Mesenchymal stem cell (in vitro differentiated cells and primary cell): Measurements from ENCODE around the gene SYNPR.

ENCODE experiments used
- DNase-seq: peaks from one replicate; pipeline ENCODE4 v3.0.0-alpha.2; 2013
- H2AFZ ChIP-seq: one replicate; pipeline ENCODE4 v1.6.1; 2013; ENCODE audit warnings: low read depth, mild to moderate bottlenecking, control low read depth, inconsistent platforms, low read length, moderate library complexity
- H2AK5ac ChIP-seq: 2 replicates; pipeline ENCODE4 v1.6.1; 2013; ENCODE audit warnings: low read length, moderate library complexity, mild to moderate bottlenecking, inconsistent platforms; ENCODE audit not compliant: severe bottlenecking
- H2BK120ac ChIP-seq: one replicate; pipeline ENCODE4 v1.6.1; 2013; ENCODE audit warnings: low read depth, mild to moderate bottlenecking, inconsistent platforms, low read length, moderate library complexity
- H2BK12ac ChIP-seq, 2 experiments: one replicate each; pipeline ENCODE4 v1.6.1; 2013; ENCODE audit warnings: inconsistent platforms in 2 of 2, low read length in 2 of 2, mild to moderate bottlenecking in 2 of 2, moderate library complexity in 2 of 2, control low read depth in 1 of 2
- H2BK15ac ChIP-seq: one replicate; pipeline ENCODE4 v1.6.1; 2013; ENCODE audit warnings: mild to moderate bottlenecking, low read depth, inconsistent platforms; ENCODE audit not compliant: poor library complexity, severe bottlenecking
- H2BK5ac ChIP-seq: 2 replicates; pipeline ENCODE4 v1.6.1; 2013; ENCODE audit warnings: low read depth, mild to moderate bottlenecking, low read length, control low read depth, inconsistent platforms; ENCODE audit not compliant: poor library complexity, severe bottlenecking
- H3K14ac ChIP-seq, 2 experiments: one replicate each; pipeline ENCODE4 v1.6.1; 2013; ENCODE audit warnings: inconsistent platforms in 2 of 2, low read length in 2 of 2, control low read depth in 1 of 2, mild to moderate bottlenecking in 1 of 2, moderate library complexity in 1 of 2
- H3K18ac ChIP-seq, 2 experiments: one replicate each; pipeline ENCODE4 v1.6.1; 2013; ENCODE audit warnings: inconsistent platforms in 2 of 2, low read length in 2 of 2, control low read depth in 1 of 2, low read depth in 1 of 2, mild to moderate bottlenecking in 1 of 2
- H3K23ac ChIP-seq, 2 experiments: one replicate each; pipeline ENCODE4 v1.6.1; 2013; ENCODE audit warnings: inconsistent platforms in 2 of 2, low read length in 2 of 2, mild to moderate bottlenecking in 2 of 2, moderate library complexity in 2 of 2, control low read depth in 1 of 2
- H3K27ac ChIP-seq: 2 replicates; pipeline ENCODE4 v1.5.1; 2013; ENCODE audit warnings: mild to moderate bottlenecking, moderate library complexity, low read length, control low read depth, inconsistent platforms; ENCODE audit not compliant: poor library complexity, severe bottlenecking
- H3K27me3 ChIP-seq, 2 experiments: 2 replicates each; pipeline versions ENCODE4 v1.6.1 to v1.7.0; 2013; ENCODE audit warnings: low read length in 2 of 2, mild to moderate bottlenecking in 2 of 2, moderate library complexity in 2 of 2, control low read depth in 1 of 2, inconsistent platforms in 1 of 2; ENCODE audit not compliant: control insufficient read depth in 1 of 2, insufficient read depth in 1 of 2
- H3K36me3 ChIP-seq, 2 experiments: 2 replicates each; pipeline versions ENCODE4 v1.6.1 to v1.7.0; 2013; ENCODE audit warnings: low read length in 2 of 2, control low read depth in 1 of 2, inconsistent platforms in 1 of 2, low read depth in 1 of 2, mild to moderate bottlenecking in 1 of 2; ENCODE audit not compliant: insufficient read depth in 2 of 2, control insufficient read depth in 1 of 2
- H3K4ac ChIP-seq, 2 experiments: one replicate each; pipeline ENCODE4 v1.6.1; 2013; ENCODE audit warnings: inconsistent platforms in 2 of 2, low read length in 2 of 2, mild to moderate bottlenecking in 2 of 2, moderate library complexity in 2 of 2, control low read depth in 1 of 2, low read depth in 1 of 2
- H3K4me1 ChIP-seq: 2 replicates; pipeline ENCODE4 v1.6.1; 2013; ENCODE audit warnings: low read depth, low read length, control low read depth; ENCODE audit not compliant: control insufficient read depth, insufficient read depth
- H3K4me2 ChIP-seq: 2 replicates; pipeline ENCODE4 v1.6.1; 2013; ENCODE audit warnings: low read length, mild to moderate bottlenecking, inconsistent platforms; ENCODE audit not compliant: poor library complexity, severe bottlenecking
- H3K4me3 ChIP-seq, 2 experiments: 2 replicates each; pipeline versions ENCODE4 v1.5.1 to v1.7.0; 2013; ENCODE audit warnings: low read length in 2 of 2, mild to moderate bottlenecking in 2 of 2, control low read depth in 1 of 2, low read depth in 1 of 2; ENCODE audit not compliant: insufficient read depth in 1 of 2
- H3K79me1 ChIP-seq: replicated peaks from 2 replicates; pipeline ENCODE4 v1.6.1; 2013; ENCODE audit warnings: mild to moderate bottlenecking, control low read depth, low read length, inconsistent platforms; ENCODE audit not compliant: poor library complexity, severe bottlenecking
- H3K9ac ChIP-seq: 2 replicates; pipeline ENCODE4 v1.7.0; 2013; ENCODE audit warnings: mild to moderate bottlenecking, low read length, moderate library complexity
- H3K9me3 ChIP-seq: 2 replicates; pipeline ENCODE4 v1.7.0; 2013; ENCODE audit warnings: mild to moderate bottlenecking, low read length; ENCODE audit not compliant: control insufficient read depth
- H4K8ac ChIP-seq: one replicate; pipeline ENCODE4 v1.6.1; 2013; ENCODE audit warnings: inconsistent platforms, mild to moderate bottlenecking, low read length, moderate library complexity
- H4K91ac ChIP-seq: one replicate; pipeline ENCODE4 v1.6.1; 2013; ENCODE audit warnings: mild to moderate bottlenecking, low read length, inconsistent platforms
- WGBS: methylation state at CpG from one replicate; pipeline ENCODE4 v1.1.7; 2013; ENCODE audit warnings: mixed read lengths; 5-methylcytosine and 5-hydroxymethylcytosine counted together

Gene SYNPR

GRCh38 chr3:63328365-63328764, 50.3 kb downstream of the SYNPR start:
- Histone ChIP-seq H2AK5ac (no peak overlapping the region), H2BK12ac (no peak overlapping the region), H3K23ac (no peak overlapping the region), H3K9ac (peak overlapping the region; percentile 77), H3K18ac (no peak overlapping the region), H3K36me3 (no peaks in the 10 kb centered on the region), H3K4me3 (no peak overlapping the region), H3K4ac (no peak overlapping the region), H3K9me3 (no peaks in the 10 kb centered on the region), H4K8ac (no peak overlapping the region), H3K27ac (no peak overlapping the region), H3K79me1 (no peaks in the 10 kb centered on the region), H2BK120ac (no peak overlapping the region), H2BK5ac (no peak overlapping the region), H4K91ac (no peak overlapping the region), H3K4me2 (no peak overlapping the region), H2BK15ac (no peak overlapping the region), H3K27me3 (no peaks in the 10 kb centered on the region), H3K14ac (no peak overlapping the region), H2AFZ (no peak overlapping the region), H3K4me1 (no peaks in the 10 kb centered on the region)
- peak; percentile 45 for DNase-seq

- Histone ChIP-seq H2AK5ac (no peak overlapping the region), H3K27ac (no peak overlapping the region), H3K4ac (no peak overlapping the region), H3K4me3 (no peak overlapping the region), H3K79me1 (no peaks in the 10 kb centered on the region), H2BK12ac (no peak overlapping the region), H3K27me3 (no peaks in the 10 kb centered on the region), H3K9me3 (no peaks in the 10 kb centered on the region), H3K9ac (no peak overlapping the region), H3K23ac (no peak overlapping the region), H3K4me2 (no peak overlapping the region), H3K4me1 (no peaks in the 10 kb centered on the region), H4K91ac (no peak overlapping the region), H2BK5ac (no peak overlapping the region), H3K14ac (no peak overlapping the region), H2AFZ (no peak overlapping the region), H3K36me3 (no peaks in the 10 kb centered on the region), H4K8ac (no peak overlapping the region), H3K18ac (no peak overlapping the region), H2BK120ac (no peak overlapping the region), H2BK15ac (no peak overlapping the region)
- WGBS = 100% methylated on average over 1 of the region's 3 CpGs
- DNase-seq = no peak
Measured at GRCh38 chr3:63331520-63331919, 53.4 kb downstream of the SYNPR start.

- WGBS = 100% methylated on average over 1 of the region's 1 CpG
Measured at GRCh38 chr3:63333815-63334214, 55.7 kb downstream of the SYNPR start.

GRCh38 chr3:63338351-63338750, 60.2 kb downstream of the SYNPR start:
- Histone ChIP-seq H2BK15ac (no peak overlapping the region), H3K9me3 (no peaks in the 10 kb centered on the region), H2BK5ac (no peak overlapping the region), H3K23ac (no peak overlapping the region), H3K27me3 (no peaks in the 10 kb centered on the region), H3K36me3 (no peaks in the 10 kb centered on the region), H3K4me2 (no peak overlapping the region), H3K9ac (no peak overlapping the region), H3K79me1 (no peaks in the 10 kb centered on the region), H4K8ac (no peak overlapping the region), H2BK12ac (no peak overlapping the region), H4K91ac (no peak overlapping the region), H3K18ac (no peak overlapping the region), H2BK120ac (no peak overlapping the region), H2AFZ (no peak overlapping the region), H3K4ac (no peak overlapping the region), H3K4me1 (peaks cover 1% of the 10 kb centered on the region), H3K14ac (no peak overlapping the region), H3K4me3 (no peak overlapping the region), H3K27ac (no peak overlapping the region), H2AK5ac (no peak overlapping the region)
- DNase-seq = no peak
- 44% methylated on average over 1 of the region's 2 CpGs for WGBS

More at GRCh38 chr3:63333815-63334214, 55.7 kb downstream of the SYNPR start:
- no peaks in the 10 kb centered on the region for H3K27me3 ChIP-seq
- H3K23ac ChIP-seq = no peak overlapping the region
- H3K4me2 ChIP-seq = no peak overlapping the region
- H2BK12ac ChIP-seq = no peak overlapping the region
- H3K4ac ChIP-seq = no peak overlapping the region
- no peak overlapping the region for H2BK15ac ChIP-seq
- DNase-seq = no peak
- H3K36me3 ChIP-seq = no peaks in the 10 kb centered on the region
- no peaks in the 10 kb centered on the region for H3K9me3 ChIP-seq
- H3K4me1 ChIP-seq = no peaks in the 10 kb centered on the region
- no peak overlapping the region for H4K91ac ChIP-seq
- no peak overlapping the region for H2AK5ac ChIP-seq
- H3K4me3 ChIP-seq = no peak overlapping the region
- H2BK120ac ChIP-seq = no peak overlapping the region
- no peak overlapping the region for H3K9ac ChIP-seq
- no peak overlapping the region for H4K8ac ChIP-seq
- H3K14ac ChIP-seq = no peak overlapping the region
- H3K27ac ChIP-seq = no peak overlapping the region
- no peak overlapping the region for H3K18ac ChIP-seq
- H3K79me1 ChIP-seq = no peaks in the 10 kb centered on the region
- no peak overlapping the region for H2AFZ ChIP-seq
- H2BK5ac ChIP-seq = no peak overlapping the region
